GM19328 (cell line): ENCODE measurements around the gene UBXN7.
"Not testable (repeated sequence)": the region's sequence is repeated elsewhere in the genome, so short reads cannot be mapped to it uniquely, and the experiment has no call there.

Source experiments
- ATAC-seq: cut with Tn5 transposase; IDR thresholded peaks from one replicate; pipeline ENCODE4 v1.9.1; 2021; ENCODE audit warnings: mild to moderate bottlenecking, moderate library complexity; ENCODE audit not compliant: unreplicated experiment

The UBXN7 gene

GRCh38 chr3:196419386-196419785 lies 12.8 kb downstream of the UBXN7 start:
- no peak for ATAC-seq

GRCh38 chr3:196418601-196419000 lies 13.6 kb downstream of the UBXN7 start:
- no peak for ATAC-seq

GRCh38 chr3:196414469-196414868 lies 17.8 kb downstream of the UBXN7 start:
- no peak for ATAC-seq

- no peak for ATAC-seq
These were observed 19.5 kb downstream of the UBXN7 start for GRCh38 chr3:196412704-196413103.

GRCh38 chr3:196409409-196409808 lies 22.8 kb downstream of the UBXN7 start:
- no peak for ATAC-seq

GRCh38 chr3:196408565-196409300 lies 23.5 kb downstream of the UBXN7 start:
- no peak for ATAC-seq

- ATAC-seq: no peak
These were observed 25.3 kb downstream of the UBXN7 start for GRCh38 chr3:196406811-196407470.

- ATAC-seq: no peak
These were observed 31.9 kb downstream of the UBXN7 start for GRCh38 chr3:196400331-196400730.

- ATAC-seq: no peak
These were observed 32.7 kb downstream of the UBXN7 start for GRCh38 chr3:196399485-196399945.

- no peak for ATAC-seq
These were observed 33.4 kb downstream of the UBXN7 start for GRCh38 chr3:196398782-196399181.

- ATAC-seq: no peak
These were observed 34.3 kb downstream of the UBXN7 start for GRCh38 chr3:196397941-196398340.

GRCh38 chr3:196390116-196390515 lies 42.1 kb downstream of the UBXN7 start:
- ATAC-seq: no peak

GRCh38 chr3:196388956-196389355 lies 43.3 kb downstream of the UBXN7 start:
- no peak for ATAC-seq

GRCh38 chr3:196387941-196388340 lies 44.3 kb downstream of the UBXN7 start:
- not testable (repeated sequence) for ATAC-seq

- not testable (repeated sequence) for ATAC-seq
These were observed 45.4 kb downstream of the UBXN7 start for GRCh38 chr3:196386797-196387196.

GRCh38 chr3:196386034-196386433 lies 46.2 kb downstream of the UBXN7 start:
- not testable (repeated sequence) for ATAC-seq

- not testable (repeated sequence) for ATAC-seq
These were observed 46.8 kb downstream of the UBXN7 start for GRCh38 chr3:196385446-196385845.

GRCh38 chr3:196378146-196378841 lies 53.9 kb downstream of the UBXN7 start:
- no peak for ATAC-seq

GRCh38 chr3:196377321-196377720 lies 54.9 kb downstream of the UBXN7 start:
- no peak for ATAC-seq

- ATAC-seq: no peak
These were observed 66.5 kb downstream of the UBXN7 start for GRCh38 chr3:196365736-196366135.

GRCh38 chr3:196360586-196360985 lies 71.6 kb downstream of the UBXN7 start:
- ATAC-seq: no peak

- not testable (repeated sequence) for ATAC-seq
These were observed 73.7 kb downstream of the UBXN7 start for GRCh38 chr3:196358540-196358939.
